HG03558 (cell line): ENCODE data around the gene MARCHF10.
A peak's percentile ranks its signal among the peaks of the same experiment; 100 is the strongest.

ENCODE experiments used
- ATAC-seq: cut with Tn5 transposase; IDR thresholded peaks from one replicate; pipeline ENCODE4 v1.9.1; 2021; ENCODE audit warnings: moderate number of reproducible peaks; ENCODE audit not compliant: unreplicated experiment; ENCODE audit errors: extremely low read depth

Gene MARCHF10

GRCh38 chr17:62756198-62756597 lies 51.9 kb downstream of the MARCHF10 start:
- ATAC-seq: no peak

- ATAC-seq: no peak
These were observed 52.8 kb downstream of the MARCHF10 start for GRCh38 chr17:62755141-62755851.

- ATAC-seq: no peak
These were observed 53.5 kb downstream of the MARCHF10 start for GRCh38 chr17:62754631-62755030.

- no peak for ATAC-seq
These were observed 54.6 kb downstream of the MARCHF10 start for GRCh38 chr17:62753562-62753961.

GRCh38 chr17:62751060-62751691 lies 56.9 kb downstream of the MARCHF10 start:
- ATAC-seq: no peak

- no peak for ATAC-seq
These were observed 57.5 kb downstream of the MARCHF10 start for GRCh38 chr17:62750631-62751051.

- ATAC-seq: no peak
These were observed 58.2 kb downstream of the MARCHF10 start for GRCh38 chr17:62749926-62750325.

- no peak for ATAC-seq
These were observed 61.2 kb downstream of the MARCHF10 start for GRCh38 chr17:62746941-62747340.

GRCh38 chr17:62745806-62746205 lies 62.3 kb downstream of the MARCHF10 start:
- ATAC-seq: no peak

GRCh38 chr17:62744259-62744658 lies 63.9 kb downstream of the MARCHF10 start:
- ATAC-seq: no peak

- no peak for ATAC-seq
These were observed 66.8 kb downstream of the MARCHF10 start for GRCh38 chr17:62741290-62741689.

- no peak for ATAC-seq
These were observed 68.3 kb downstream of the MARCHF10 start for GRCh38 chr17:62739645-62740388.

- no peak for ATAC-seq
These were observed 69.8 kb downstream of the MARCHF10 start for GRCh38 chr17:62738281-62738680.

- no peak for ATAC-seq
These were observed 70.6 kb downstream of the MARCHF10 start for GRCh38 chr17:62737513-62737912.

- ATAC-seq: no peak
These were observed 73.0 kb downstream of the MARCHF10 start for GRCh38 chr17:62735044-62735651.

GRCh38 chr17:62732125-62732524 lies 76.0 kb downstream of the MARCHF10 start:
- ATAC-seq: no peak

GRCh38 chr17:62727916-62728672 lies 80.0 kb downstream of the MARCHF10 start:
- no peak for ATAC-seq

- no peak for ATAC-seq
These were observed 82.3 kb downstream of the MARCHF10 start for GRCh38 chr17:62725791-62726249.

- ATAC-seq: peak; percentile 86
These were observed 83.5 kb downstream of the MARCHF10 start for GRCh38 chr17:62724398-62725146.
